ENCODE results near the gene DOP1B. TPM values are rescaled to one million over a fixed set of nuclear protein-coding genes. Genes with fewer than 3 reads are reported as not detected.

The DOP1B gene
- total RNA-seq, 1 experiment from 2014 or later = 8.1 TPM

- DNase-seq (ENCODE audit: low read depth) = no peak
Measured at GRCh38 chr21:36205962-36206361, 49.3 kb downstream of the DOP1B start.

Other genes with a start within 250 kb of the DOP1B start
- 13.8 and 14.4 TPM in 2 replicates for gene SETD4, start 96.3 kb upstream of the DOP1B start, total RNA-seq (2014; rRNA removed; shearing (Covaris generic))
- 210 and 283 TPM in 2 replicates for gene CBR1, start 86.8 kb upstream of the DOP1B start, total RNA-seq (2014; rRNA removed; shearing (Covaris generic))
- 32.9 and 41.7 TPM in 2 replicates for gene CBR3, start 21.7 kb upstream of the DOP1B start, total RNA-seq (2014; rRNA removed; shearing (Covaris generic))
- gene MORC3, start 163.4 kb downstream of the DOP1B start, total RNA-seq (2014; rRNA removed; shearing (Covaris generic)) = 25.5 and 29.7 TPM in 2 replicates
- 8.4 and 10.3 TPM in 2 replicates for gene CHAF1B, start 228.6 kb downstream of the DOP1B start, total RNA-seq (2014; rRNA removed; shearing (Covaris generic))

All from RPMI7951 (cell line).